Measurements from ENCODE around the gene BRCA2. TPM values are rescaled to one million over a fixed set of nuclear protein-coding genes. Genes with fewer than 3 reads are reported as not detected.

BRCA2 gene
- total and polyA plus RNA-seq, 2 experiments from 2014 or later: 3.7 to 5.3 TPM

GRCh38 chr13:32446773-32447465 lies 131.6 kb downstream of the BRCA2 start:
- 0 out of 2 replicates have a peak, but pooled peaks cover 8% of the 10 kb centered on the region for H3F3A ChIP-seq (ENCODE audit: insufficient read depth)
- no peak overlapping the region for H3K27ac ChIP-seq
- H3K79me2 ChIP-seq (ENCODE audit: insufficient read depth): no peaks in the 10 kb centered on the region
- H3K27me3 ChIP-seq (replicated peaks; ENCODE audit: insufficient read depth): no peaks in the 10 kb centered on the region
- H3K4me3 ChIP-seq: no peak overlapping the region
- no peak overlapping the region for H2AFZ ChIP-seq
- peaks cover 20% of the 10 kb centered on the region for H3K36me3 ChIP-seq (ENCODE audit: low read depth)
- no peaks in the 10 kb centered on the region for H3K9me2 ChIP-seq (ENCODE audit: insufficient read depth)
- TF ChIP-seq EZH2 (IDR thresholded peaks at IDR 0.05; ENCODE audit: insufficient read depth, poor library complexity, severe bottlenecking): no peak
- TF ChIP-seq EZH2phosphoT487 (IDR thresholded peaks at IDR 0.05; ENCODE audit: insufficient read depth, low read depth): no peak
- H3K4me1 ChIP-seq (ENCODE audit: insufficient read depth): peaks cover 4% of the 10 kb centered on the region; the same call in 1 of the 2 replicates
- no peak overlapping the region for H3K9ac ChIP-seq
- H4K20me1 ChIP-seq (ENCODE audit: insufficient read depth): no peaks in the 10 kb centered on the region
- DNase-seq: no peak
- WGBS, 2 experiments (ENCODE audit: low coverage in 1 of 2, low lambda C conversion rate in 2 of 2, missing lambda C conversion rate in 2 of 2): 96 to 97% methylated on average over 2 of the region's 2 CpGs
- in situ Hi-C loops (cut with MboI): no loop called here
- H3K9me3 ChIP-seq (ENCODE audit: low read depth): no peaks in the 10 kb centered on the region
- no peak overlapping the region for H3K4me2 ChIP-seq (ENCODE audit: unreplicated experiment)

- no peak overlapping the region for H3K4me3 ChIP-seq
- H3K9me2 ChIP-seq (ENCODE audit: insufficient read depth): no peaks in the 10 kb centered on the region
- H2AFZ ChIP-seq: no peak overlapping the region
- H3K4me2 ChIP-seq (ENCODE audit: unreplicated experiment): no peak overlapping the region
- peaks cover 28% of the 10 kb centered on the region for H3K36me3 ChIP-seq (ENCODE audit: low read depth)
- no peaks in the 10 kb centered on the region for H3K27me3 ChIP-seq (replicated peaks; ENCODE audit: insufficient read depth)
- H3K79me2 ChIP-seq (ENCODE audit: insufficient read depth): no peaks in the 10 kb centered on the region
- H3K9ac ChIP-seq: no peak overlapping the region
- H4K20me1 ChIP-seq (ENCODE audit: insufficient read depth): no peaks in the 10 kb centered on the region
- DNase-seq: peak; percentile 23
- in situ Hi-C loops (cut with MboI): no loop called here
- 0 out of 2 replicates have a peak, but pooled peaks cover 8% of the 10 kb centered on the region for H3F3A ChIP-seq (ENCODE audit: insufficient read depth)
- TF ChIP-seq EZH2 (IDR thresholded peaks at IDR 0.05; ENCODE audit: insufficient read depth, poor library complexity, severe bottlenecking) (no peak), EZH2phosphoT487 (IDR thresholded peaks at IDR 0.05; ENCODE audit: insufficient read depth, low read depth) (no peak)
- H3K27ac ChIP-seq: no peak overlapping the region
- peaks cover 4% of the 10 kb centered on the region; the same call in 1 of the 2 replicates for H3K4me1 ChIP-seq (ENCODE audit: insufficient read depth)
- no peaks in the 10 kb centered on the region for H3K9me3 ChIP-seq (ENCODE audit: low read depth)
These were observed 132.8 kb downstream of the BRCA2 start for GRCh38 chr13:32447894-32448623.

- TF ChIP-seq EZH2phosphoT487 (IDR thresholded peaks at IDR 0.05; ENCODE audit: insufficient read depth, low read depth) (no peak), EZH2 (IDR thresholded peaks at IDR 0.05; ENCODE audit: insufficient read depth, poor library complexity, severe bottlenecking) (no peak)
- no peak overlapping the region for H3K4me2 ChIP-seq (ENCODE audit: unreplicated experiment)
- H3K27ac ChIP-seq: no peak overlapping the region
- H2AFZ ChIP-seq: no peak overlapping the region
- 100% methylated on average over 1 of the region's 1 CpG for WGBS, 2 experiments (ENCODE audit: low coverage in 1 of 2, low lambda C conversion rate in 2 of 2, missing lambda C conversion rate in 2 of 2)
- 0 out of 2 replicates have a peak, but pooled peaks cover 8% of the 10 kb centered on the region for H3F3A ChIP-seq (ENCODE audit: insufficient read depth)
- H3K9me2 ChIP-seq (ENCODE audit: insufficient read depth): no peaks in the 10 kb centered on the region
- H3K27me3 ChIP-seq (replicated peaks; ENCODE audit: insufficient read depth): no peaks in the 10 kb centered on the region
- no peaks in the 10 kb centered on the region for H3K9me3 ChIP-seq (ENCODE audit: low read depth)
- H3K79me2 ChIP-seq (ENCODE audit: insufficient read depth): no peaks in the 10 kb centered on the region
- H4K20me1 ChIP-seq (ENCODE audit: insufficient read depth): no peaks in the 10 kb centered on the region
- H3K9ac ChIP-seq: no peak overlapping the region
- H3K4me3 ChIP-seq: no peak overlapping the region
- DNase-seq: peak; percentile 41
- in situ Hi-C loops (cut with MboI): no loop called here
- H3K36me3 ChIP-seq (ENCODE audit: low read depth): peaks cover 20% of the 10 kb centered on the region
- H3K4me1 ChIP-seq (ENCODE audit: insufficient read depth): peaks cover 4% of the 10 kb centered on the region; the same call in 1 of the 2 replicates
These were observed 133.7 kb downstream of the BRCA2 start for GRCh38 chr13:32448972-32449371.

Small RNA genes within 50 kb of the gene (small RNA-seq; reads per million reads assigned to genes)
- not detected for gene RF00190 (ENCODE audit: low read depth, low replicate concordance)

Other genes starting within 250 kb of the BRCA2 start
- not detected in 2 replicates for gene ZAR1L, start 145 bp upstream of the BRCA2 start, total RNA-seq (2014; rRNA removed; shearing (Covaris generic))
- gene ZAR1L, start 145 bp upstream of the BRCA2 start, polyA plus RNA-seq (2016; fragmentation: Nextera tagmentation; extraction: Ambion mirVana): not detected in 2 replicates
- gene N4BP2L1, start 112.6 kb downstream of the BRCA2 start, total RNA-seq (2014; rRNA removed; shearing (Covaris generic)): 1.1 and 1.2 TPM in 2 replicates
- 0.80 and 1.4 TPM in 2 replicates for gene N4BP2L1, start 112.6 kb downstream of the BRCA2 start, polyA plus RNA-seq (2016; fragmentation: Nextera tagmentation; extraction: Ambion mirVana)
- gene N4BP2L2, start 223.3 kb downstream of the BRCA2 start, total RNA-seq (2014; rRNA removed; shearing (Covaris generic)): 70.1 and 70.3 TPM in 2 replicates
- 68.3 and 89.4 TPM in 2 replicates for gene N4BP2L2, start 223.3 kb downstream of the BRCA2 start, polyA plus RNA-seq (2016; fragmentation: Nextera tagmentation; extraction: Ambion mirVana)

All from GM23248 (cell line).